ENCODE measurements around the gene MEIS3.

Gene MEIS3

GRCh38 chr19:47356900-47357299 lies 62.4 kb downstream of the MEIS3 start:
- no peak for DNase-seq

DNA sequence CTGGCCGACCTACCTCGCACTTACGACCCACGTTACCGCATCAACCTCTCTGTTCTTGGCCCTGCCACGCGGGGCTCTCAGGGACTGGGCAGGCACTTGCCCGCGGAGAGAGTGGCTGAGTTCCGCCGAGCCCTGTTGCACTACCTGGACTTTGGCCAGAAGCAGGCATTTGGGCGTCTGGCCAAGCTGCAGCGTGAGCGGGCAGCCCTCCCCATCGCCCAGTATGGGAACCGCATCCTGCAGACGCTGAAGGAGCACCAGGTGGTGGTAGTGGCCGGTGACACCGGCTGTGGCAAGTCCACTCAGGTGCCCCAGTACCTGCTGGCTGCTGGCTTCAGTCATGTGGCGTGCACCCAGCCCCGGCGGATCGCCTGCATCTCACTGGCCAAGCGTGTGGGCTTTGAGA lies 66.0 kb downstream of the MEIS3 start:
- no peak for DNase-seq

Measured in T-helper 9 cell (primary cell).